ENCODE measurements around the gene C19orf38.
"Not testable (repeated sequence)": the region's sequence is repeated elsewhere in the genome, so short reads cannot be mapped to it uniquely, and the experiment has no call there.

C19orf38 gene

DNA sequence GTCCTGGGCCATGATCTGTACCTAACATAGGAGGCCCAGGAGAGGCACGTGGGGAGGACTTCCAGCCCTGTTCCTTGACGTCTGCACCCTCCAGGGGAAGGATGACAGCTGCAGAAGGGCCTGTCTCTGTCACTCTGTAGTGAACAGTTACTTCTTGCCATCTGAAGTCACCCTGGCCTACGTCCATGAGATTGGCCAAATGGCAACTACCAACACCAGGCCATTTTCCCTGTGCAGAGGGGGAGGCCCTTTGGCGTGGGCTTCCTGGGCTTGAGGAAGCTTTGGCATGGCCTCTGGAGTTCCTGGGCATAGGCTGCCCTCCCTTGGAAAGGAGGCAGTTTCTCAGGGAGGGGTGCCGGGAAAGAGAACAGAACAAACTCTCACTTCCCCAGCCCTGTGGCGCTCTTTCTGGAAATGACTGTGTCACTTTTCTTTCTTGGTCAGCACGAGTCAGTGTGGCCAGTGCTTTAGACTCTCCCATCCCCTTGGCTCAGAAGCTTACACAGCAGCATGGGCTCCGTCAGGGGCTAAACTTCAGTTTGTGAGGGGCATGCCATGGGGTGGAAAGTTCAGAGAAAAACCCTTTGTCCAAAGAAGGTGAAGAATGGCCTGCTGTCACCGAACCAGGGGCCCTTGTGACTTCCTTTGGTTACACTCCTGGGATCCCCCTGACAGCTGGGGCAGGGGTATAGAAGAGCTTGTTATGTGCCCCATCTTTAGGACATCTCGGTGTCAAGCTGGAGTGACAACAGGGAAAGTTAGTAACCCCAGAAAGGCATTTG is 28.4 kb downstream of the C19orf38 start:
- H3K4me2 ChIP-seq (ENCODE audit: low read length) = peak overlapping the region; percentile 46
- TF ChIP-seq, protein P1, sequence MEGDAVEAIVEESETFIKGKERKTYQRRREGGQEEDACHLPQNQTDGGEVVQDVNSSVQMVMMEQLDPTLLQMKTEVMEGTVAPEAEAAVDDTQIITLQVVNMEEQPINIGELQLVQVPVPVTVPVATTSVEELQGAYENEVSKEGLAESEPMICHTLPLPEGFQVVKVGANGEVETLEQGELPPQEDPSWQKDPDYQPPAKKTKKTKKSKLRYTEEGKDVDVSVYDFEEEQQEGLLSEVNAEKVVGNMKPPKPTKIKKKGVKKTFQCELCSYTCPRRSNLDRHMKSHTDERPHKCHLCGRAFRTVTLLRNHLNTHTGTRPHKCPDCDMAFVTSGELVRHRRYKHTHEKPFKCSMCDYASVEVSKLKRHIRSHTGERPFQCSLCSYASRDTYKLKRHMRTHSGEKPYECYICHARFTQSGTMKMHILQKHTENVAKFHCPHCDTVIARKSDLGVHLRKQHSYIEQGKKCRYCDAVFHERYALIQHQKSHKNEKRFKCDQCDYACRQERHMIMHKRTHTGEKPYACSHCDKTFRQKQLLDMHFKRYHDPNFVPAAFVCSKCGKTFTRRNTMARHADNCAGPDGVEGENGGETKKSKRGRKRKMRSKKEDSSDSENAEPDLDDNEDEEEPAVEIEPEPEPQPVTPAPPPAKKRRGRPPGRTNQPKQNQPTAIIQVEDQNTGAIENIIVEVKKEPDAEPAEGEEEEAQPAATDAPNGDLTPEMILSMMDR (IDR thresholded peaks at IDR 0.05; ENCODE audit: low read depth, low read length, poor library complexity, severe bottlenecking) = no peak
- no peak for TF ChIP-seq EZH2phosphoT487 (IDR thresholded peaks at IDR 0.05; ENCODE audit: borderline replicate concordance, low read length)
- peak overlapping the region; percentile 1; the same call in 1 of the 2 replicates for H3K4me3 ChIP-seq (ENCODE audit: low read length)
- no peaks in the 10 kb centered on the region for H3K27me3 ChIP-seq (ENCODE audit: control insufficient read depth, low read length)
- H3K4me1 ChIP-seq (ENCODE audit: control insufficient read depth, low read length) = peaks cover 57% of the 10 kb centered on the region
- H3K27ac ChIP-seq (ENCODE audit: low read depth, low read length) = peak overlapping the region; percentile 16; the same call in 1 of the 2 replicates
- H3K9me3 ChIP-seq (ENCODE audit: control insufficient read depth, insufficient read depth, low read length) = no peaks in the 10 kb centered on the region
- H4K20me1 ChIP-seq (ENCODE audit: control insufficient read depth, insufficient read depth, low read depth, low read length) = no peaks in the 10 kb centered on the region
- peaks cover 13% of the 10 kb centered on the region for H3F3A ChIP-seq (ENCODE audit: control insufficient read depth, insufficient read depth)
- H3K9me2 ChIP-seq (replicated peaks; ENCODE audit: control insufficient read depth, low read length) = no peaks in the 10 kb centered on the region
- H3K79me2 ChIP-seq (ENCODE audit: control insufficient read depth, low read length) = peaks cover 99% of the 10 kb centered on the region
- peaks cover 24% of the 10 kb centered on the region for H3K36me3 ChIP-seq (ENCODE audit: control insufficient read depth, low read length)

DNA sequence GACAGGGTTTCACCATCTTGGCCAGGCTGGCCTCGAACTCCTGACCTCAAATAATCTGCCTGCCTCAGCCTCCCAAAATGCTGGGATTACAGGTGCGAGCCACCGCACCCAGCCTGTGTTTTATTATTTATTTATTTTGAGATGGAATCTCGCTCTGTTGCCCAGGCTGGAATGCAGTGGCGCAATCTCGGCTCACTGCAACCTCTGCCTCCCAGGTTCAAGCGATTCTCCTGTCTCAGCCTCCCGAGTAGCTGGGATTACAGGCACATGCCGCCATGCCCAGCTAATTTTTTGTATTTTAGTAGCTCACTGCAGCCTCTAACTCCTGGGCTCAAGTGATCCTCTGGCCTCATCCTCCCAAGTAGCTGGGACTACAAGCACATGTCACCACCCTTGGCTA is 29.4 kb downstream of the C19orf38 start:
- H3K9me3 ChIP-seq (ENCODE audit: control insufficient read depth, insufficient read depth, low read length); H4K20me1 ChIP-seq (ENCODE audit: control insufficient read depth, insufficient read depth, low read depth, low read length); H3K9me2 ChIP-seq (replicated peaks; ENCODE audit: control insufficient read depth, low read length); H3K27me3 ChIP-seq (ENCODE audit: control insufficient read depth, low read length): not testable (repeated sequence)
- Histone ChIP-seq H3K27ac (ENCODE audit: low read depth, low read length) (peak overlapping the region; percentile 69), H3K4me2 (ENCODE audit: low read length) (peak overlapping the region; percentile 69), H3K4me1 (ENCODE audit: control insufficient read depth, low read length) (peaks cover 57% of the 10 kb centered on the region), H3K36me3 (ENCODE audit: control insufficient read depth, low read length) (peaks cover 24% of the 10 kb centered on the region), H3F3A (ENCODE audit: control insufficient read depth, insufficient read depth) (peaks cover 13% of the 10 kb centered on the region), H3K4me3 (ENCODE audit: low read length) (peak overlapping the region; percentile 67), H3K79me2 (ENCODE audit: control insufficient read depth, low read length) (peaks cover 99% of the 10 kb centered on the region)

DNA sequence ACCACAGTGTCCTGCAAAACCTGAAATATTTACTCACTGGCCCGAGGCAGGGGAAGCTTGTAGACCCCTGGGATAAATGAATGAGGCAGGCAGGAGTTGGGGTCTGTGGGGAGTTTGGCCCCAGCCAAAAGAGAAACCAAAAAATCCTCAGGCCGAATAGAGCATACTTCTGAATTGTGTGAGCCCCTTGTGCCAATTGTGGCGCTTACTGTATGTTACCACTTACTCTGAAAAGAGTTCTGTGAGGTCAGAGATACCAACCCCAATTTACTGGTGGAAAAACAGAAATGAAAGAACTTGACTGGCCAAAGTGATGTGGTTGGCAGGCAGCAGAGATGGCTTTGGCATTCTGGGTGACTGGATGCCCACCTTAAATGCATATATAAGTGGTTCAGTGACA is 30.0 kb downstream of the C19orf38 start:
- Histone ChIP-seq H3K27me3 (ENCODE audit: control insufficient read depth, low read length) (no peaks in the 10 kb centered on the region), H3K36me3 (ENCODE audit: control insufficient read depth, low read length) (peaks cover 22% of the 10 kb centered on the region), H3K4me3 (ENCODE audit: low read length) (peak overlapping the region; percentile 67), H3K9me3 (ENCODE audit: control insufficient read depth, insufficient read depth, low read length) (no peaks in the 10 kb centered on the region), H3F3A (ENCODE audit: control insufficient read depth, insufficient read depth) (peaks cover 10% of the 10 kb centered on the region), H3K4me2 (ENCODE audit: low read length) (peak overlapping the region; percentile 69), H3K9me2 (replicated peaks; ENCODE audit: control insufficient read depth, low read length) (no peaks in the 10 kb centered on the region), H3K27ac (ENCODE audit: low read depth, low read length) (peak overlapping the region; percentile 69), H3K79me2 (ENCODE audit: control insufficient read depth, low read length) (peaks cover 99% of the 10 kb centered on the region), H3K4me1 (ENCODE audit: control insufficient read depth, low read length) (peaks cover 51% of the 10 kb centered on the region), H4K20me1 (ENCODE audit: control insufficient read depth, insufficient read depth, low read depth, low read length) (no peaks in the 10 kb centered on the region)
- TF ChIP-seq, protein P1 (IDR thresholded peaks at IDR 0.05; ENCODE audit: low read depth, low read length, poor library complexity, severe bottlenecking) = no peak
- no peak for TF ChIP-seq EZH2phosphoT487 (IDR thresholded peaks at IDR 0.05; ENCODE audit: borderline replicate concordance, low read length)

DNA sequence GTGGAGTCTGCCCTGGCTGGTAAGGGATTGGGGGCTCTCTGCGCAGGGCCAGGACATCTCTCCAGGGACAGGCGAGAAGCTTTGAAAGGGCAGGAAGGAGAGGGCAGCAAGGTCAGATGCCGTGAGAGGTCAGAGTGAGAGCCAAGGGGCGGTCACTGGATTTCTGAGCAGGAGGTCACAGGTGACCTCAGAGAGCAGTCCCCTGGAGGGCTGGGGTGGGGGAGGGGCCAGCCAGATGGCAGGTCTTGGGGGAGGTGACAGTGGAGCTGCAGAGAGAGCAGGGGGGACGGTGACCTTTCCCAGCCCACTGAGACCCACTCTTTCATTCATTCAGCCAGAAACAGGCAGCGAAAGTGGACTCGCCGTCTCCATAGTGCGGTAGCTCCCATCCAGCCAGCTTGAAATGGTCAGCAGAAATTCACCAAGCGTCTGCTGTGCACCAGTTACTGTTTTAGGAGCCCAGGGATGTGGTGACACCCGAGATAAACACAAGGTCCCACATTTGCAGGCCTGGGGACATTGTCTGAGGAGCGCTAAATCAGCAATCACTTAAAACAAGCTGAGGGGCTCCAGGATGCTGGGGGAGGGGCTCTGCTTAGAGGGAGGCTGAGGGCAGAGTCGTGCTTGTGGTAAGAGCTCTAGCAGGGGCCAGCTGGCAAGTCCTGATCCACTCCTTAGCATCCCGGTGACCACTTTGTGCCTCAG is 33.3 kb downstream of the C19orf38 start:
- 0 out of 2 replicates have a peak, but pooled peaks cover 5% of the 10 kb centered on the region for H4K20me1 ChIP-seq (ENCODE audit: control insufficient read depth, insufficient read depth, low read depth, low read length)
- H3K79me2 ChIP-seq (ENCODE audit: control insufficient read depth, low read length) = peaks cover 94% of the 10 kb centered on the region
- H3K27me3 ChIP-seq (ENCODE audit: control insufficient read depth, low read length) = no peaks in the 10 kb centered on the region
- TF ChIP-seq, protein P1 (IDR thresholded peaks at IDR 0.05; ENCODE audit: low read depth, low read length, poor library complexity, severe bottlenecking) = no peak
- no peak for TF ChIP-seq EZH2phosphoT487 (IDR thresholded peaks at IDR 0.05; ENCODE audit: borderline replicate concordance, low read length)
- H3K9me3 ChIP-seq (ENCODE audit: control insufficient read depth, insufficient read depth, low read length) = no peaks in the 10 kb centered on the region
- H3K9me2 ChIP-seq (replicated peaks; ENCODE audit: control insufficient read depth, low read length) = no peaks in the 10 kb centered on the region
- peaks cover 17% of the 10 kb centered on the region for H3K36me3 ChIP-seq (ENCODE audit: control insufficient read depth, low read length)
- H3K27ac ChIP-seq (ENCODE audit: low read depth, low read length) = no peak overlapping the region
- peaks cover 10% of the 10 kb centered on the region for H3F3A ChIP-seq (ENCODE audit: control insufficient read depth, insufficient read depth)
- H3K4me2 ChIP-seq (ENCODE audit: low read length) = no peak overlapping the region
- no peak overlapping the region for H3K4me3 ChIP-seq (ENCODE audit: low read length)
- peaks cover 34% of the 10 kb centered on the region for H3K4me1 ChIP-seq (ENCODE audit: control insufficient read depth, low read length)
